HepG2 (cell line): ENCODE measurements around the gene HDAC4.

Source experiments
- ATF1 ChIP-seq: IDR thresholded peaks from 2 replicates; pipeline ENCODE4 v1.6.1; 2016; ENCODE audit warnings: mild to moderate bottlenecking, control low read depth
- CBFB ChIP-seq: sonication (generic); formaldehyde crosslinking; IDR thresholded peaks from 2 replicates; pipeline ENCODE4 v1.4.0; 2020; ENCODE audit warnings: missing genetic modification reagents
- CEBPB ChIP-seq: IDR thresholded peaks from 2 replicates; pipeline ENCODE4 v1.6.1; 2011; ENCODE audit warnings: low read depth, low read length, improper control_type of control experiment, borderline replicate concordance
- CEBPG ChIP-seq: IDR thresholded peaks from 2 replicates; pipeline ENCODE4 v1.6.1; 2016
- GABPA ChIP-seq, 2 experiments: IDR thresholded peaks; 2 replicates each; pipeline ENCODE4 v1.6.1; 2011 to 2016; ENCODE audit warnings: low read depth in 2 of 2, low read length in 1 of 2, missing biosample characterization in 1 of 2, missing genetic modification characterization in 1 of 2
- GPBP1L1 ChIP-seq: sonication (generic); formaldehyde crosslinking; IDR thresholded peaks from 2 replicates; pipeline ENCODE4 v1.5.0; 2020; ENCODE audit warnings: mild to moderate bottlenecking, missing genetic modification reagents
- GTF2F1 ChIP-seq: fragments of 150-350 bp; IDR thresholded peaks from 2 replicates; pipeline ENCODE4 v1.6.1; 2014; ENCODE audit warnings: low read length
- NFIB ChIP-seq: sonication (generic); formaldehyde crosslinking; IDR thresholded peaks from 2 replicates; pipeline ENCODE4 v1.9.0; 2021; ENCODE audit warnings: missing genetic modification reagents, mild to moderate bottlenecking, borderline replicate concordance
- NFRKB ChIP-seq: fragments of 450-650 bp; IDR thresholded peaks from 2 replicates; pipeline ENCODE4 v1.6.1; 2017
- NR2C2 ChIP-seq: sonication (generic); formaldehyde crosslinking; IDR thresholded peaks from 2 replicates; pipeline ENCODE4 v1.4.0; 2020; ENCODE audit warnings: missing genetic modification reagents, mild to moderate bottlenecking, moderate library complexity, borderline replicate concordance
- SETDB1 ChIP-seq: sonication (generic); formaldehyde crosslinking; IDR thresholded peaks from 2 replicates; pipeline ENCODE4 v1.5.1; 2020; ENCODE audit warnings: missing genetic modification reagents, mild to moderate bottlenecking, borderline replicate concordance
- TF ChIP-seq, protein P1 (sequence below): IDR thresholded peaks from 2 replicates; pipeline ENCODE4 v1.6.1; 2016
- TF ChIP-seq, protein P2 (sequence below): sonication (generic); formaldehyde crosslinking; IDR thresholded peaks from 2 replicates; pipeline ENCODE4 v1.5.1; 2020; ENCODE audit warnings: missing genetic modification reagents, mild to moderate bottlenecking, borderline replicate concordance
- TF ChIP-seq, protein P3 (sequence below): sonication (generic); formaldehyde crosslinking; conservative IDR thresholded peaks from 2 replicates; pipeline ENCODE4 v1.4.0; 2020; ENCODE audit warnings: missing genetic modification reagents

GRCh38 chr2:239006622-239007285, 394.1 kb downstream of the HDAC4 start:
- TF ChIP-seq GPBP1L1 (CRISPR knock-in tag) (no peak), NFRKB (no peak), NFIB (CRISPR knock-in tag) (no peak), CEBPB (no peak), GABPA (IDR thresholded peaks at IDR 0.05; ENCODE audit: low read depth, low read length) (no peak), GABPA (CRISPR knock-in tag; IDR thresholded peaks at IDR 0.05; ENCODE audit: low read depth) (no peak), SETDB1 (CRISPR knock-in tag) (no peak), CEBPG (CRISPR knock-in tag) (no peak), CBFB (CRISPR knock-in tag) (no peak), NR2C2 (no peak), ATF1 (CRISPR knock-in tag) (no peak), GTF2F1 (no peak)
- TF ChIP-seq, protein P1, sequence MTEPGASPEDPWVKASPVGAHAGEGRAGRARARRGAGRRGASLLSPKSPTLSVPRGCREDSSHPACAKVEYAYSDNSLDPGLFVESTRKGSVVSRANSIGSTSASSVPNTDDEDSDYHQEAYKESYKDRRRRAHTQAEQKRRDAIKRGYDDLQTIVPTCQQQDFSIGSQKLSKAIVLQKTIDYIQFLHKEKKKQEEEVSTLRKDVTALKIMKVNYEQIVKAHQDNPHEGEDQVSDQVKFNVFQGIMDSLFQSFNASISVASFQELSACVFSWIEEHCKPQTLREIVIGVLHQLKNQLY (CRISPR knock-in tag), result no peak
- TF ChIP-seq, protein P2, sequence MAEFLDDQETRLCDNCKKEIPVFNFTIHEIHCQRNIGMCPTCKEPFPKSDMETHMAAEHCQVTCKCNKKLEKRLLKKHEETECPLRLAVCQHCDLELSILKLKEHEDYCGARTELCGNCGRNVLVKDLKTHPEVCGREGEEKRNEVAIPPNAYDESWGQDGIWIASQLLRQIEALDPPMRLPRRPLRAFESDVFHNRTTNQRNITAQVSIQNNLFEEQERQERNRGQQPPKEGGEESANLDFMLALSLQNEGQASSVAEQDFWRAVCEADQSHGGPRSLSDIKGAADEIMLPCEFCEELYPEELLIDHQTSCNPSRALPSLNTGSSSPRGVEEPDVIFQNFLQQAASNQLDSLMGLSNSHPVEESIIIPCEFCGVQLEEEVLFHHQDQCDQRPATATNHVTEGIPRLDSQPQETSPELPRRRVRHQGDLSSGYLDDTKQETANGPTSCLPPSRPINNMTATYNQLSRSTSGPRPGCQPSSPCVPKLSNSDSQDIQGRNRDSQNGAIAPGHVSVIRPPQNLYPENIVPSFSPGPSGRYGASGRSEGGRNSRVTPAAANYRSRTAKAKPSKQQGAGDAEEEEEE, result no peak
- TF ChIP-seq, protein P3, sequence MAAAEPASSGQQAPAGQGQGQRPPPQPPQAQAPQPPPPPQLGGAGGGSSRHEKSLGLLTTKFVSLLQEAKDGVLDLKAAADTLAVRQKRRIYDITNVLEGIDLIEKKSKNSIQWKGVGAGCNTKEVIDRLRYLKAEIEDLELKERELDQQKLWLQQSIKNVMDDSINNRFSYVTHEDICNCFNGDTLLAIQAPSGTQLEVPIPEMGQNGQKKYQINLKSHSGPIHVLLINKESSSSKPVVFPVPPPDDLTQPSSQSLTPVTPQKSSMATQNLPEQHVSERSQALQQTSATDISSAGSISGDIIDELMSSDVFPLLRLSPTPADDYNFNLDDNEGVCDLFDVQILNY (CRISPR knock-in tag), result no peak
